Lower leg skin (tissue), 4 donors: ENCODE measurements around the gene QSOX2. TPM values are rescaled to one million over a fixed set of nuclear protein-coding genes. Genes with fewer than 3 reads are reported as not detected.

ENCODE experiments used
- DNase-seq, 2 donors: peaks; one replicate each; pipeline ENCODE4 v3.0.0-alpha.2; 2019; ENCODE audit warnings: low spot score in 2 of 2
- H3K4me3 ChIP-seq: fragments of 200-600 bp; sonication (generic); 2 replicates; pipeline ENCODE4 v1.5.1; 2017; ENCODE audit warnings: mild to moderate bottlenecking, low read depth; ENCODE audit not compliant: poor library complexity, severe bottlenecking
- CTCF ChIP-seq, 3 donors: fragments of 450-650 bp; IDR thresholded peaks; one replicate each; pipeline ENCODE4 v1.5.1; 2016; ENCODE audit warnings: antibody characterized with exemption in 3 of 3, mild to moderate bottlenecking in 3 of 3, moderate library complexity in 2 of 3
- POLR2A ChIP-seq, 2 donors: fragments of 450-650 bp; IDR thresholded peaks; one replicate each; pipeline ENCODE4 v1.6.1; 2016 to 2017; ENCODE audit warnings: antibody characterized with exemption in 2 of 2, mild to moderate bottlenecking in 1 of 2, moderate library complexity in 1 of 2
- WGBS, 2 donors: methylation state at CpG; one replicate each; pipeline ENCODE4 v1.1.5; 2018; 5-methylcytosine and 5-hydroxymethylcytosine counted together
- intact Hi-C: fragments of 100-400 bp; cut with DNase I; formaldehyde crosslinking; loops from one replicate; pipeline ENCODE4 v1.15.0; 2023; ENCODE audit warnings: low total_unique reads
- total RNA-seq, 4 donors: library from RNA; depleted of rRNA; stranded (reverse); fragments of >200 nt; gene quantifications; one replicate each; pipeline ENCODE4 v1.1.0, GENCODE V29; 2016

QSOX2 gene
- total RNA-seq, 4 donors from 2014 or later: 8.7 to 13.0 (median 11.1) TPM

DNA sequence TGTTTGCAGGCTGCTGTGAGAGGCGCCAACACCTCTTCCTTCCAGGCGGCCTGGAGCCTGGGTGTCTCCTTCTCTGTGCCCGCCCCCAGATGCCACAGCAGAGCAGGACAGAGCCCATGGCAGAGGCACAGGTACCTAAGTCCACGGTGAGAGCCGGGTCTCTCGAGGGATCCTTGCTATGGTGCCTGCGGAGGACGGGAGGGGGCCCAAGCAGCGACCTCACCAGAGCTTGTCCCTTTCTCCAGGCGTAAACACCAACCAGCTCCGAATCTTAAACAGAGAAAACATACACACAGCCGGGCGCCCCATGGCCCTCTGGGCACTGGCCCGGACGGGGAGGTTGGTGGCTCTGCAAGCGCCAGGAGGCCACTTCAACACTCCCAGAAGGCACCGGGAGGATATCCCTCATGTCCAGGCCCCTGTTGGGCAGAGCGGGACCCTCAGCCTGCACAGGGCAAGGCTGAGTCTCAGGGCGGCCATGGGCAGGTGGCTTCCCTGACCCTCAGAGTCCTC is 46.5 kb upstream of the QSOX2 start:
- TF ChIP-seq POLR2A (IDR thresholded peaks at IDR 0.05) (no peak), CTCF (IDR thresholded peaks at IDR 0.05) (no peak)
- intact Hi-C loops: no loop called here
- DNase-seq: no peak
- H3K4me3 ChIP-seq: no peak overlapping the region
- 55 to 66% methylated on average over 13 to 18 of the region's 19 CpGs for WGBS, 2 donors

DNA sequence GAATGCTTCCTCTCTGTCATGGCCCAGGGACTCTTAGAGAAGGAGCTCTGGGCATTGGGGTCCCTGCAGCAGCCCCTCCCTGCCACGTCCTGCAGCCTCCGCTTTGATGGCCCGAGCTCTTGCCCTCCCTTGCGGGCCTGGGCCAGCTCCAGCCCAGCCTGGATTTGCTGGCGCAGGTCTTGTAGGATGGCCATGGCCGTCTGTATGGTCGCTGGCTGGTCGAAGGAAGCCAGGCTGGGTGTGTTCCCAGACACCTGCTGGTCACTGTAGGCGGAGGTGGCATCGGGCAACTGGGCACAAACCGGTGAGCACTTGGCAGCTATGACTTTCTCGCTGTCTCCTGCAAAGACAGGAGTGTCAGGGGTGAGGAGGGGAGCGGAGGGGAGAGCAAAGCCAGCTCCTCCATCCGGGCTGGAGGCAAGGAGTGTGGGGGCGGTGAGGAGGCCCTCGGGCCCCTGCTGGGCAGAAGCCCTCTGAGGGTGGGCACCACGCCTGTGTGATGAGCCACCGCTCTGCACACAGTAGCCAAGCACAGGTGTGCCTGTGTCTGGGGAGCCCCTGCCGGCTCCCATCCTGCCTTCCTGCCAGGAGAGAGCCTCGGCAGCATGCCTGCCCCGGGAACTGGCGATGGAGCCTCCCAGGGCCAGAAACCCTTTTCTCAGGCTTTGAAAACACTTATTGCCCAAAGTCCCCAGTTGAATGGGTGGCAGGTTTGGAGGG is 45.9 kb upstream of the QSOX2 start:
- no peak for DNase-seq
- intact Hi-C loops: no loop called here
- 77 to 85% methylated on average over 11 to 22 of the region's 22 CpGs for WGBS, 2 donors
- TF ChIP-seq POLR2A (IDR thresholded peaks at IDR 0.05) (no peak), CTCF (IDR thresholded peaks at IDR 0.05) (no peak)
- no peak overlapping the region for H3K4me3 ChIP-seq

DNA sequence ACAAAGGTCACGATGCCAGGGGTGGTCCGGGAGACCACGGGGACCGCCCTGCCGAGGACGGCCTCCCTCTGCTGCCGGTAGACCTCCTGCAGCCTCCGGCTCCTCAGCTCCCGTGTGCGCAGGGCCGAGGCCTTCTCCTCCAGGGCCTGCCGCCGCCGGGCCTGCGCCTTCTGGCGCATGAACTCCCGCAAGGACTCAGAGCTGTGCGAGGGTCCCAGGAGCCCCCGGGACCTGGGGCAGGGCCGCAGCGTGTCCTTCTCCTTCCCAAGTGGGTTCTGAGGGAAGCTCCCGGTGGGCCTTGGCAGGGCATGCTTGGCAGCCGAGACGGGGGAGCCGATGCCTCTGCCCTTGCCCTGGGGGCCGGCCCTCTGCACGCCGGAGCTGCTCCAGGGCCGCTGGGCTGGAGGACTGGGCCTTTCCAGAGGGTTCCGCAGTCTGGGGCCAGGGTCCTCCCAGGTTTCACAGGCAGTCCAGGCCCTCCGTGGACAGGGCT is 44.9 kb upstream of the QSOX2 start:
- no peak for DNase-seq
- 87 to 91% methylated on average over 16 to 31 of the region's 31 CpGs for WGBS, 2 donors
- intact Hi-C loops: no loop called here
- H3K4me3 ChIP-seq: no peak overlapping the region
- TF ChIP-seq CTCF (IDR thresholded peaks at IDR 0.05): no peak
- TF ChIP-seq POLR2A (IDR thresholded peaks at IDR 0.05): no peak

- H3K4me3 ChIP-seq: no peak overlapping the region
- TF ChIP-seq POLR2A (IDR thresholded peaks at IDR 0.05): no peak
- TF ChIP-seq CTCF (IDR thresholded peaks at IDR 0.05): no peak
- 84 to 85% methylated on average over 22 to 28 of the region's 30 CpGs for WGBS, 2 donors
- intact Hi-C loops: no loop called here
- DNase-seq: no peak
Observed at GRCh38 chr9:136289651-136290507, 44.3 kb upstream of the QSOX2 start.

DNA sequence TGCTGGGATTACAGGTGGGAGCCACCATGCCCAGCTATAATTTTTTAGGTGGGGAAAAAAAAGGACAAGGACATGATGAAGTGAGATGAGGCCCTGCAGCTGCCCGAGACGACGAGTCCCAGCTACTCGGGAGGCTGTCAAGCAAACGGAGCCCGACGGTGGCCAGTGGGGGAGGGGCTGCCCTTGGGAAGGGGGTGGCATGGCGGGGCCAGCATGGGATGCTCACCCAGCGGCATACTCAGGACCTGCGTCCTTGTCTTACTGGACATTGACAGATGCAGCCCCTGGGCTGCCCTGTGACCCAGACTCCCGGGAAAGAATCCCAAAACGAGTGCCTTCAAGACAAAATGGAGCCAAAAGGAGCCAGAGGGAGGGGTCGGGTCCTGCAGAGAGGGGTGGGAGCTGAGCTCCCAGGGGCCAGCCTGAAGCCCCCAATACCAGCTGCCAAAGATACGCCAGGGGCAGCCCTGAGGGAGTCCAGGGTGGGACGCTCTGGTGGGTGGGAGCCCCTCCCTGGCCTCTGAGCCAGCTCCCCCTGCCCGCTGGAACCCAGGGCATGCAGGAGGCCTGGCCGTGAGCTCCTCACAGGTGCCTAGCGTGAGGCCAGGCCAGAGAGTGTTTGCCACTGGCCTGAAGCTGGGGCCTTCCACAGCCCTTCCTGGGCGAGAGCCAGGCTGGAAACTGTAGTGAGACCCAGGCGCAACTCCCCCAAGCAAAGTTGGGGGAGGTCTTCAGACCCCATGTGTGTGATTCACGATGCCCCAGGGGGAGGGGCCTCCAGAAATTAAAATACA is 42.5 kb upstream of the QSOX2 start:
- no peak for DNase-seq
- no peak for TF ChIP-seq CTCF (IDR thresholded peaks at IDR 0.05)
- TF ChIP-seq POLR2A (IDR thresholded peaks at IDR 0.05): no peak
- intact Hi-C loops: no loop called here
- WGBS, 2 donors: 64 to 65% methylated on average over 17 to 21 of the region's 21 CpGs
- no peak overlapping the region for H3K4me3 ChIP-seq
